ENCODE data around the gene TMEM237. TPM values are rescaled to one million over a fixed set of nuclear protein-coding genes. Genes with fewer than 3 reads are reported as not detected.

The TMEM237 gene
- total and polyA plus RNA-seq, 12 donors: 8.7 to 25.0 (median 18.2) TPM

DNA sequence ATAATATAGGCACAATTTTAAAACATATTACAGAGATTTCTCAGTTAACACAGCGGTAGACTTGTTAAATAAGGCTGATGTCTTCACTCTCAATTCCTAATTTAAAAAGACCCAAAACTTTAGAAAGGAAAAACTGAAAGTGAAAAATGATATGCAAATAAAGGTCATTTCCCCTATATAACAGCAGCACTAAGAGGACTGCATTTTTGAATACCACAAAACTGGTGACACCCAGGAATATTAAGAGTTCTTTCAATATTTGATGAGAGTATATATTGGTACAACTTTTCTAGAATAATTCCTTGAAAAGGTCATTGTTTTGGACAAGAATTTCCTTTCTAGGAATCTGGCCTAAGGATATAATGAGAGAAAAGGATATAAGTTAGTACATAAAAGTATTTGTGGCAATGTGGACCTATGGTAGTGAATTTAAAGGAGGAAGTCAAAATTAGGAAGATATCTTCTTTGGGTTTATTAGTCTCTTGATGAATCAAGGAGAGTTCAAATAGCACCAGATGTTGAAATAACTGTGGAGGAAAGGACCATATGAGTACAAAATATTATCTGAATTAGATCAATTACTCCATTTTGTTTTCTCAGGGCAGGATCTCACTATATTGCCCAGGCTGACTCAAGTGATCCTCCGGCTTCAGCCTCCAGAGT is 70.3 kb downstream of the TMEM237 start:
- TF ChIP-seq, protein P1, sequence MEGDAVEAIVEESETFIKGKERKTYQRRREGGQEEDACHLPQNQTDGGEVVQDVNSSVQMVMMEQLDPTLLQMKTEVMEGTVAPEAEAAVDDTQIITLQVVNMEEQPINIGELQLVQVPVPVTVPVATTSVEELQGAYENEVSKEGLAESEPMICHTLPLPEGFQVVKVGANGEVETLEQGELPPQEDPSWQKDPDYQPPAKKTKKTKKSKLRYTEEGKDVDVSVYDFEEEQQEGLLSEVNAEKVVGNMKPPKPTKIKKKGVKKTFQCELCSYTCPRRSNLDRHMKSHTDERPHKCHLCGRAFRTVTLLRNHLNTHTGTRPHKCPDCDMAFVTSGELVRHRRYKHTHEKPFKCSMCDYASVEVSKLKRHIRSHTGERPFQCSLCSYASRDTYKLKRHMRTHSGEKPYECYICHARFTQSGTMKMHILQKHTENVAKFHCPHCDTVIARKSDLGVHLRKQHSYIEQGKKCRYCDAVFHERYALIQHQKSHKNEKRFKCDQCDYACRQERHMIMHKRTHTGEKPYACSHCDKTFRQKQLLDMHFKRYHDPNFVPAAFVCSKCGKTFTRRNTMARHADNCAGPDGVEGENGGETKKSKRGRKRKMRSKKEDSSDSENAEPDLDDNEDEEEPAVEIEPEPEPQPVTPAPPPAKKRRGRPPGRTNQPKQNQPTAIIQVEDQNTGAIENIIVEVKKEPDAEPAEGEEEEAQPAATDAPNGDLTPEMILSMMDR (IDR thresholded peaks at IDR 0.05): no peak
- ATAC-seq (no peak), DNase-seq (no peak)
- H3K4me3 ChIP-seq: no peak overlapping the region
- peaks cover 0 to 5% (median 0%) of the 10 kb centered on the region in 9 donors for H3K4me1 ChIP-seq
- no peaks in the 10 kb centered on the region for H3K27me3 ChIP-seq
- H3K36me3 ChIP-seq: no peaks in the 10 kb centered on the region
- no peaks in the 10 kb centered on the region for H3K9me3 ChIP-seq
- intact Hi-C loops (cut with DNase I): no loop called here
- WGBS, 2 donors: 93 to 97% methylated on average over 2 of the region's 2 CpGs
- no peak overlapping the region for H3K27ac ChIP-seq

Other genes starting within 250 kb of the TMEM237 start
- gene TRAK2, start 192.0 kb downstream of the TMEM237 start, total RNA-seq: 100 to 1,000 TPM; 124 to 190 (median 169) TPM
- gene TRAK2, start 192.0 kb downstream of the TMEM237 start, polyA plus RNA-seq: 10 to 100 TPM; 16.6 to 49.5 TPM
- 10 to 100 TPM; 43.1 to 77.6 (median 58.6) TPM for gene STRADB, start 191.8 kb downstream of the TMEM237 start, total RNA-seq
- 10 to 100 TPM; 20.3 to 53.0 TPM for gene STRADB, start 191.8 kb downstream of the TMEM237 start, polyA plus RNA-seq
- under 1 TPM in 2 of 10 donors, not detected in 8; 0.25 TPM for gene MPP4, start 55.1 kb upstream of the TMEM237 start, total RNA-seq
- under 1 TPM in 1 of 2 donors, not detected in 1; 0.16 TPM for gene MPP4, start 55.1 kb upstream of the TMEM237 start, polyA plus RNA-seq
- gene ALS2, start 137.4 kb upstream of the TMEM237 start, total RNA-seq: 10 to 100 TPM; 26.1 to 49.3 (median 37.9) TPM
- gene ALS2, start 137.4 kb upstream of the TMEM237 start, polyA plus RNA-seq: 10 to 100 TPM in 1 of 2 donors, 1 to 10 TPM in 1; 7.8 to 15.7 TPM
- under 1 TPM in 9 of 10 donors, not detected in 1; 0.07 to 0.39 (median 0.19) TPM for gene CDK15, start 163.0 kb upstream of the TMEM237 start, total RNA-seq
- gene CDK15, start 163.0 kb upstream of the TMEM237 start, polyA plus RNA-seq: under 1 TPM; 0.10 to 0.15 TPM